Testis (tissue), 2 donors: Measurements from ENCODE around the gene KLHL14.

Source experiments
- CTCF ChIP-seq, 3 experiments: fragments of 450-650 bp in 2 of 3; fragments of 200-600 bp in 1 of 3; sonication (generic) in 1 of 3; IDR thresholded peaks; one replicate each; pipeline ENCODE4 v1.5.1; 2016 to 2019; ENCODE audit warnings: antibody characterized with exemption in 3 of 3, mild to moderate bottlenecking in 2 of 3, moderate library complexity in 1 of 3
- POLR2A ChIP-seq: fragments of 450-650 bp; IDR thresholded peaks from one replicate; pipeline ENCODE4 v1.6.1; 2017; ENCODE audit warnings: antibody characterized with exemption, mild to moderate bottlenecking, moderate library complexity

GRCh38 chr18:32688821-32689220 is 84.0 kb downstream of the KLHL14 start:
- TF ChIP-seq CTCF (IDR thresholded peaks at IDR 0.05) (no peak), POLR2A (no peak)
